Stimulated activated CD4-positive, alpha-beta T cell treated with anti-CD3 and anti-CD28 coated beads, TNF-alpha, amount 100 ng/mL, for 24 hours (primary cell): ENCODE data around the gene DFFA.
"Not testable (repeated sequence)": the region's sequence is repeated elsewhere in the genome, so short reads cannot be mapped to it uniquely, and the experiment has no call there.

ENCODE experiments used
- DNase-seq, 3 experiments: peaks; one replicate each; pipeline ENCODE4 v3.0.0-alpha.2; 2020; ENCODE audit warnings: low read depth in 3 of 3

Gene DFFA

GRCh38 chr1:10430216-10431069, 41.9 kb downstream of the DFFA start, which contains the start of gene CENPS:
Gene CENPS, plus strand, starts transcription at chr1:10430433. Its CDS starts 85 bp downstream, at chr1:10430518.
- DNase-seq = peak; percentile 76 to 92 (median 90)

- DNase-seq = no peak
These were observed 42.5 kb downstream of the DFFA start for GRCh38 chr1:10429868-10430215.

GRCh38 chr1:10428984-10429383, 43.3 kb downstream of the DFFA start:
- no peak for DNase-seq

GRCh38 chr1:10426535-10426848, 45.8 kb downstream of the DFFA start:
- DNase-seq = not testable (repeated sequence)

GRCh38 chr1:10425826-10426534, 46.3 kb downstream of the DFFA start:
- not testable (repeated sequence) for DNase-seq

- no peak for DNase-seq
These were observed 47.7 kb downstream of the DFFA start for GRCh38 chr1:10424651-10425050.

GRCh38 chr1:10424034-10424433, 48.3 kb downstream of the DFFA start:
- DNase-seq = no peak

GRCh38 chr1:10421637-10422036, 50.7 kb downstream of the DFFA start:
- DNase-seq = no peak

GRCh38 chr1:10419351-10419750, 53.0 kb downstream of the DFFA start:
- DNase-seq = no peak

- DNase-seq = not testable (repeated sequence)
These were observed 53.6 kb downstream of the DFFA start for GRCh38 chr1:10418741-10419140.

GRCh38 chr1:10415967-10416366, 56.4 kb downstream of the DFFA start:
- DNase-seq = not testable (repeated sequence)

- DNase-seq = no peak
These were observed 57.0 kb downstream of the DFFA start for GRCh38 chr1:10415211-10415930.

GRCh38 chr1:10407201-10407600, 65.1 kb downstream of the DFFA start:
- no peak for DNase-seq
